A549 (cell line): ENCODE data around the gene CD47. TPM values are rescaled to one million over a fixed set of nuclear protein-coding genes. Genes with fewer than 3 reads are reported as not detected.
A peak's percentile ranks its signal among the peaks of the same experiment; 100 is the strongest.

Experiments
- ATAC-seq, 2 experiments: fragments of 200-7000 bp in 1 of 2; fragments of >200 bp in 1 of 2; cut with Nextera tagmentation in 1 of 2; cut with Tn5 transposase in 1 of 2; 3 replicates each; pipeline versions ENCODE4 v1.8.0 to v1.9.1; 2018 to 2020; ENCODE audit warnings: mild to moderate bottlenecking in 1 of 2, moderate library complexity in 1 of 2
- CTCF ChIA-PET: fragments of 300-600 bp; sonication (Branson Sonifier 250); formaldehyde crosslinking; extraction: SDS; loops from one replicate; lab custom pipeline; 2021; ENCODE audit warnings: antibody characterized with exemption, inconsistent platforms; lab: Yijun Ruan, JAX
- POLR2A ChIA-PET: fragments of 350-600 bp; formaldehyde crosslinking; extraction: SDS; loops from one replicate; lab custom pipeline; 2021; ENCODE audit warnings: antibody characterized with exemption, inconsistent platforms; lab: Yijun Ruan, JAX
- DNase-seq, 2 experiments: peaks; one replicate each; pipeline versions ENCODE4 v3.0.0 to v3.0.0-alpha.2; 2011 to 2016; ENCODE audit warnings: low read depth in 1 of 2, low spot score in 1 of 2
- FAIRE-seq: peaks from 2 replicates; lab custom pipeline; 2011; peaks lifted over from hg19 to GRCh38; lab: Jason Lieb, UNC
- H3K27ac ChIP-seq, 2 experiments: fragments of >200 bp; sonication (Bioruptor Twin); formaldehyde crosslinking; 3 replicates each; pipeline ENCODE4 v1.5.1; 2016 to 2017
- H3K4me1 ChIP-seq: fragments of >200 bp; sonication (Bioruptor Twin); formaldehyde crosslinking; 3 replicates; pipeline ENCODE4 v1.6.1; 2016
- H3K4me2 ChIP-seq: fragments of >200 bp; sonication (Bioruptor Twin); formaldehyde crosslinking; 3 replicates; pipeline ENCODE4 v1.6.1; 2016
- H3K4me3 ChIP-seq: fragments of >200 bp; sonication (Bioruptor Twin); formaldehyde crosslinking; 3 replicates; pipeline ENCODE4 v1.5.1; 2016
- H3K9me3 ChIP-seq: fragments of >200 bp; sonication (Bioruptor Twin); formaldehyde crosslinking; 3 replicates; pipeline ENCODE4 v1.6.1; 2016
- CBX2 ChIP-seq: fragments of 200-600 bp; sonication (generic); IDR thresholded peaks from 2 replicates; pipeline ENCODE4 v1.6.1; 2016; ENCODE audit warnings: low read depth, mild to moderate bottlenecking, borderline replicate concordance
- EHF ChIP-seq: fragments of 250-450 bp; sonication (Bioruptor Pico); IDR thresholded peaks from 2 replicates; pipeline ENCODE4 v1.5.0; 2020; ENCODE audit warnings: mild to moderate bottlenecking
- EHMT2 ChIP-seq: fragments of 200-600 bp; sonication (generic); IDR thresholded peaks from 2 replicates; pipeline ENCODE4 v1.6.1; 2016; ENCODE audit warnings: antibody characterized with exemption, low read depth, mild to moderate bottlenecking, moderate library complexity
- ESRRA ChIP-seq: fragments of 150-350 bp; IDR thresholded peaks from 2 replicates; pipeline ENCODE4 v1.6.1; 2014; ENCODE audit warnings: mild to moderate bottlenecking, low read length, borderline replicate concordance
- FOSL2 ChIP-seq, 2 experiments: fragments of 450-650 bp in 1 of 2; fragments of >200 bp in 1 of 2; sonication (Bioruptor Twin) in 1 of 2; formaldehyde crosslinking; IDR thresholded peaks; 2 replicates each; pipeline versions ENCODE4 v1.5.0 to v1.6.1; 2016 to 2020; ENCODE audit warnings: mild to moderate bottlenecking in 1 of 2, moderate library complexity in 1 of 2
- HOXA7 ChIP-seq: fragments of 250-450 bp; sonication (Bioruptor Pico); IDR thresholded peaks from 2 replicates; pipeline ENCODE4 v1.5.0; 2020; ENCODE audit warnings: mild to moderate bottlenecking, moderate library complexity
- JUN ChIP-seq, 2 experiments: fragments of >200 bp; sonication (Bioruptor Twin); formaldehyde crosslinking; IDR thresholded peaks; 2 replicates in 1 of 2; 3 replicates in 1 of 2; pipeline ENCODE4 v1.6.1; 2016 to 2017
- NR3C1 ChIP-seq: fragments of >200 bp; sonication (Bioruptor Twin); formaldehyde crosslinking; IDR thresholded peaks from 3 replicates; pipeline ENCODE4 v1.6.1; 2017
- PHF8 ChIP-seq: fragments of 200-600 bp; sonication (generic); IDR thresholded peaks from 2 replicates; pipeline ENCODE4 v1.6.1; 2016; ENCODE audit warnings: low read depth, mild to moderate bottlenecking, antibody characterized with exemption, moderate library complexity, borderline replicate concordance
- RAD21 ChIP-seq, 2 experiments: fragments of >200 bp in 1 of 2; sonication (Bioruptor Twin) in 1 of 2; formaldehyde crosslinking in 1 of 2; IDR thresholded peaks in 1 of 2; conservative IDR thresholded peaks in 1 of 2; 2 replicates in 1 of 2; 3 replicates in 1 of 2; pipeline ENCODE4 v1.6.1; 2012 to 2018; ENCODE audit warnings: inconsistent platforms in 1 of 2
- RFX5 ChIP-seq: fragments of 450-650 bp; IDR thresholded peaks from 2 replicates; pipeline ENCODE4 v1.7.1; 2014; ENCODE audit warnings: antibody characterized with exemption, mild to moderate bottlenecking, moderate library complexity
- SMC3 ChIP-seq: fragments of >200 bp; sonication (Bioruptor Twin); formaldehyde crosslinking; IDR thresholded peaks from 3 replicates; pipeline ENCODE4 v1.6.1; 2018; ENCODE audit warnings: inconsistent platforms
- ZNF302 ChIP-seq: fragments of 250-450 bp; sonication (Bioruptor Pico); IDR thresholded peaks from 2 replicates; pipeline ENCODE4 v1.9.0; 2021; ENCODE audit warnings: inconsistent platforms, mild to moderate bottlenecking, moderate library complexity
- WGBS: methylation state at CpG from one replicate; pipeline ENCODE4 v1.1.6; 2017; ENCODE audit errors: missing lambda C conversion rate; 5-methylcytosine and 5-hydroxymethylcytosine counted together
- polyA plus RNA-seq, 4 experiments: library from polyadenylated mRNA; depleted of rRNA in 3 of 4; stranded (reverse); fragments of >200 nt; fragmentation: RNase III in 1 of 4; extraction: RNeasy Plus Mini Kit Qiagen cat#74134 plus additional on column Dnase treatment in 1 of 4; gene quantifications; 2 replicates in 3 of 4; 3 replicates in 1 of 4; pipeline ENCODE4 v1.2.3, GENCODE V29; 2011 to 2017

CD47 gene
- polyA plus RNA-seq, 2 of the 4 experiments (the other 2 are of a cell fraction): 31.0 to 35.9 TPM

- peak overlapping the region in 1 of 2 experiments; percentile 26; a peak in 3 of 6 replicates for H3K27ac ChIP-seq
- CTCF ChIA-PET: interaction anchor here (0.6 to 2.5 kb wide), 3 partner anchors 13 to 491 kb away, joined by 3 to 11 read pairs (median 3); no protein-coding TSS in a partner anchor
- 28% methylated on average over 1 of the region's 1 CpG for WGBS
- POLR2A ChIA-PET: no interaction called here
- peaks cover 28% of the 10 kb centered on the region for H3K4me1 ChIP-seq
- ATAC-seq (no peak), FAIRE-seq (no peak), DNase-seq (no peak)
- H3K9me3 ChIP-seq: no peaks in the 10 kb centered on the region
- peak overlapping the region; percentile 40 for H3K4me2 ChIP-seq
- no peak overlapping the region for H3K4me3 ChIP-seq
- TF ChIP-seq ZNF302 (CRISPR knock-in tag): no peak
- no peak for TF ChIP-seq FOSL2 (IDR thresholded peaks at IDR 0.05)
- no peak for TF ChIP-seq FOSL2 (CRISPR knock-in tag; IDR thresholded peaks at IDR 0.05)
- TF ChIP-seq ESRRA: no peak
- TF ChIP-seq SMC3: no peak
- no peak for TF ChIP-seq EHF
- TF ChIP-seq JUN (IDR thresholded peaks at IDR 0.05): no peak
- no peak for TF ChIP-seq HOXA7
- TF ChIP-seq RAD21 (conservative IDR thresholded peaks at IDR 0.05 in 1 of 2, IDR thresholded peaks at IDR 0.05 in 1 of 2): no peak
- no peak for TF ChIP-seq EHMT2
- TF ChIP-seq CBX2: no peak
- no peak for TF ChIP-seq NR3C1
- TF ChIP-seq PHF8: no peak
- no peak for TF ChIP-seq RFX5
Observed at GRCh38 chr3:107993771-107994170, 97.1 kb downstream of the CD47 start.

Other genes starting within 250 kb of the CD47 start
- 37.0 and 59.2 TPM in 2 replicates for gene IFT57, start 131.4 kb upstream of the CD47 start, polyA plus RNA-seq (2011; rRNA removed)
- gene IFT57, start 131.4 kb upstream of the CD47 start, polyA plus RNA-seq (2017; fragmentation: RNase III; extraction: RNeasy Plus Mini Kit Qiagen cat#74134 plus additional on column Dnase treatment): 32.2 to 39.1 TPM (median 36.8 TPM) in 3 replicates
- 0.34 and 0.48 TPM in 2 replicates for gene HHLA2, start 205.5 kb upstream of the CD47 start, polyA plus RNA-seq (2011; rRNA removed)
- 0.05 to 0.08 TPM in 2 of 3 replicates, not detected in the other for gene HHLA2, start 205.5 kb upstream of the CD47 start, polyA plus RNA-seq (2017; fragmentation: RNase III; extraction: RNeasy Plus Mini Kit Qiagen cat#74134 plus additional on column Dnase treatment)